Measurements from ENCODE around the gene PIK3R1.

PIK3R1 gene

DNA sequence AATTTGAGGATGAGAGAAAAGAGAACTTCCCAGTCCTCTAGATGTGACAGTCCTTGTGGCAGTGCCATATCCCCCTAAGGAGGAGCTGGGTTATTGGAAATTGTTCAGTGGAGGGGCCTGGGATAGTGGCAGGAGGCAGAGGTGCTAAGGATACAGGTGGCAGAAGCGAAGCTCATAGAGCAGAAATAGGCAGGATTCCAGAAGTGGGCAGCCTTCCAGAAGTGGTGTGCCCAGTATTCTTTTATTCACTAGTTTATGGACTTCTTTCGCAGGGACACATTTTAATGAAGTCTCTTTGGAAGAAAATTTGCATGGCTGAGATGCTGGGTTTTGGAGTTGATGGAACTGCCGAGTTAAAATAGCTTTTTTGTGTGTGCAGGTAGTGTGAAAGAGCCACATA, 6.8 kb downstream of the PIK3R1 start:
- H3K4me1 ChIP-seq (ENCODE audit: control insufficient read depth, insufficient read depth, low read length), result peaks cover 38% of the 10 kb centered on the region
- no peaks in the 10 kb centered on the region for H3K9me3 ChIP-seq (ENCODE audit: control insufficient read depth, low read length)
- H3K27me3 ChIP-seq (ENCODE audit: control insufficient read depth, insufficient read depth, low read length), result no peaks in the 10 kb centered on the region
- no peak overlapping the region for H3K9ac ChIP-seq (ENCODE audit: low read length)
- H3K4me3 ChIP-seq (ENCODE audit: low read length), result no peak overlapping the region
- no peaks in the 10 kb centered on the region for H3K36me3 ChIP-seq (ENCODE audit: control insufficient read depth, insufficient read depth, low read length)

DNA sequence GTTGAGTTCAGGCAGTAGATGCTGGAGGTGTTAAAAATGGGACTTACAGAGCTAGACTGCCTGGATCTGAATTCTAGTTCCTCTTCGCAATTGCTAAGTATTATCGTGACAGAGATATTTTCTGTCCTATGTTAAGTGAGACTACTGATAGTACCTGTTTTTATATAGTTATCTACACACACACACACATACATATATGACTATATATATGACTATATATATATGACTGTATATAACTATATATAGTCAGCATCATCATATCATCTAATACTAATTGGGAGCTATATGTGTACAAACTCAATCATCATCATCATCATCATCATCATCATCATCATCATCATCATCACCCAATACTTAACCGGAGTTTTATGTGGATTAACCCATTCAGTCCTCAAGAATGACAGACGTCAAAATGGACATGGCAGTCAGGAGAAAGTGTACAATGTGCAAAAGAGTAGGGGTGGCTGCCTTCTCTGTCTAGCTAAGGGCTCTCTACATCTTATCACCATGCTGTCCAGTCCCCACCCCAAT, 7.3 kb downstream of the PIK3R1 start:
- H3K27me3 ChIP-seq (ENCODE audit: control insufficient read depth, insufficient read depth, low read length), result no peaks in the 10 kb centered on the region
- no peak overlapping the region for H3K9ac ChIP-seq (ENCODE audit: low read length)
- H3K9me3 ChIP-seq (ENCODE audit: control insufficient read depth, low read length), result no peaks in the 10 kb centered on the region
- peaks cover 38% of the 10 kb centered on the region for H3K4me1 ChIP-seq (ENCODE audit: control insufficient read depth, insufficient read depth, low read length)
- H3K4me3 ChIP-seq (ENCODE audit: low read length), result no peak overlapping the region
- no peaks in the 10 kb centered on the region for H3K36me3 ChIP-seq (ENCODE audit: control insufficient read depth, insufficient read depth, low read length)

DNA sequence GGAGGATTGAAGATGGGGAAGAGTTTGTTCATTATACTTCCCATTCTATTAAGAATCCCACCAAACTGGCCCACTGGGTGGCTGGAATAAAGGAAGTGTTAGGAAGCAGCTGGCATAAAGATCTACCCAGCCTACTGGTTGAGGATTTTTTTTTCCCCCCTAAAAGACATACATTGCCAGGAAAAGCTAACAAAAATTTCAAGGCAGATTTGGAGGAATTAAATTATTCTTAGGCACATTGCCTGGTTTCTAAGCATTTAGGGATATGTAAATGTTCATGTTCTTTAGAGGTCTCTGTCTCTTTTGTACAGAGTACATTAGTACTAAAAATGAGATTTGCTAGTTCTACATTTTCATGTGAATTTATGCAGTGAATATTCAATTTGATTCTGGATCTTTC, 8.3 kb downstream of the PIK3R1 start:
- Histone ChIP-seq H3K9me3 (ENCODE audit: control insufficient read depth, low read length) (no peaks in the 10 kb centered on the region), H3K4me3 (ENCODE audit: low read length) (no peak overlapping the region), H3K36me3 (ENCODE audit: control insufficient read depth, insufficient read depth, low read length) (no peaks in the 10 kb centered on the region), H3K4me1 (ENCODE audit: control insufficient read depth, insufficient read depth, low read length) (peaks cover 38% of the 10 kb centered on the region), H3K27me3 (ENCODE audit: control insufficient read depth, insufficient read depth, low read length) (no peaks in the 10 kb centered on the region), H3K9ac (ENCODE audit: low read length) (no peak overlapping the region)

DNA sequence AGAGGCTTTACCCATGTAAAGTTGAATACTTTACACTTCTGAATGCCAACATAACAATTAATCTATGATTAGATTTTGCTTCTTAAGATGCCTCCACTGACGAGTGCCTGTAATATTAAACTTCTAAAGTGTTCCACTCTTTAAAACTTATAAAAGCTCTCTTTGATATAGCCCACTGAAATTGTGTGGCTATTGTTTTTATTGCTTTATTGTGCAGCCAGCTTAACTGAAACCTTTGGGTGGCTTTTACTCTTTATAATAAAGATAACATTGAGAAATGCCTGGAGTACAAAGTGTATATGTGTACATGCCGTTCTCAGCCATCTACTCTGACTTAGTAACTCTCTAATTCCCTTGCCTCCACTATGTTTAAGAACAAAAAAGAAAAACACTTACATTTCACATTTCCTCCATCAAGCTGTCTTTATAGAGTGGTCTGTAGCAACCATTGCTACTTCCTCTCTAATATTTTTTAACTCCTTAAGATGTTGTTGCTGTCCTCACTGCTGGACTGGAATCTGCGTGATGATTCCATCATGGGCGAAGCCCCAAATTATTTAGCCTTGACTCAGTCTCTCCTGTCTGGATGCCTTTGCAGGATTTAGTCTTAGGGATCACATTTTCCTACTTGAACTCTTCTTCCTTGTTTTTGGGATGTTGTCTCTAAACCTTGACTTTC, 9.1 kb downstream of the PIK3R1 start:
- Histone ChIP-seq H3K9me3 (ENCODE audit: control insufficient read depth, low read length) (no peaks in the 10 kb centered on the region), H3K9ac (ENCODE audit: low read length) (no peak overlapping the region), H3K4me3 (ENCODE audit: low read length) (no peak overlapping the region), H3K4me1 (ENCODE audit: control insufficient read depth, insufficient read depth, low read length) (peaks cover 32% of the 10 kb centered on the region), H3K36me3 (ENCODE audit: control insufficient read depth, insufficient read depth, low read length) (no peaks in the 10 kb centered on the region), H3K27me3 (ENCODE audit: control insufficient read depth, insufficient read depth, low read length) (no peaks in the 10 kb centered on the region)

DNA sequence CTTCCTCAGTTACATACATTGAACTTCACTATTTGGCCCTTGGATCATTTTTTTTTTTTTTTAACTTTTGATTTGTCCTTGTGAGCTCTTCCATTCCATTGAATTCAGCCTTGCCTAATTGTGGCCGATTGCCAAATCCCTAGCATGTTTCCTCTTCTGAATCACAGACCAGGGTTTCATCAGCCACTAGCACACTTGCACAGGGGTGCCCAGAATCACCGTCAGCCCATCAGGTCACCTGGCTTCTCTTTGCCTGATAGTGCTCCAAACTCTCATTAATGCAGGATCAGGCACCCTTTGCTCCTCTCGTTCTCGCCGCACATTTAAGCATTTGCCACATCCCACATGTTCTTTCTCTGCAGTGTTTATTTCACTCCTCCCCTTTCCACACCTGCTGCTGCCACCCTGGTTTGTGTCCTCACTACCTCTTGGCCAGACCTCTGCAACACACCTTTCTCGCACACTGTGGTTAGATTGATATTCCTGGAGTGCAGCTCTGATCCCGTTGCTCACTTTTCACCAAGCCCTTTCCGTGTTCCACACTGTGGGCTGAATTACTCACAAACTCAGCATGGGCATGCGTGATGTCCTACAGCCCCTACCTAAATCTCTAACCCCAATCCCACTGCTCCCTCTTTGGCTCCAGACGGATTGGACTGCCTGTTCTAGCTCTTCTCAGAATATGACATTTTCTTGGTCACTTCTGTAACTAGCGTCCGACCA, 9.8 kb downstream of the PIK3R1 start:
- Histone ChIP-seq H3K4me3 (ENCODE audit: low read length) (no peak overlapping the region), H3K27me3 (ENCODE audit: control insufficient read depth, insufficient read depth, low read length) (no peaks in the 10 kb centered on the region), H3K36me3 (ENCODE audit: control insufficient read depth, insufficient read depth, low read length) (no peaks in the 10 kb centered on the region), H3K9ac (ENCODE audit: low read length) (no peak overlapping the region), H3K4me1 (ENCODE audit: control insufficient read depth, insufficient read depth, low read length) (peaks cover 32% of the 10 kb centered on the region), H3K9me3 (ENCODE audit: control insufficient read depth, low read length) (no peaks in the 10 kb centered on the region)

DNA sequence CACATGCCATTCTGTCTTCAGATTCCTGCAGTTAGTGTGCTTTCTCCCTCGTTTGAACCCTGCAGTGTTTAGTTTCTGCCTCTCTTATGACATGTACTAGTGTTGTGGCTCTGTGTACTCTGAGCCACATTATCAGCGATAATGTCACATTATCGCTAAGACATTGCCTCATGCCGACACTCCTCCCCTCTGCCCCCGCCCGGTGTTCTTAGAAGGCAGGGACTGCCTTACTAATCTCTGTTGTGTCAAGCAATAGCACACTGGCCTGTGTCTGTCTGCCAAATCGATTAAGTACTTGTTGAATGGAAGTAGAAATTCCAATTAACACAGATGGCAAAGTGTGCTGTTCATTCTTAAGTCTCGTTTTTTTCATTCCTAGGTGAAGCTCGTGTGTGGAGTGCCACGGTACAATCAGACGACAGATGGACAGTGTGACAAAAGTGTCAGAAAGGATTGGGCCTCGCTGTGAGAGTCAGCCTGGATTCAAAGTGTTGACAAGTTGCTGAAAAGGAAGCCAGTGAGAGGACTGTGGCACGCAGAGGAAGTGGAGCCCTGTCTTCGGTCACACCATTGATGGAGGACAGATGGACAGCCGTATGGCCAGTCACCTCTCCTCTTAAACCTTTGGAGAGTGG, 10.5 kb downstream of the PIK3R1 start:
- H3K4me3 ChIP-seq (ENCODE audit: low read length), result no peak overlapping the region
- H3K4me1 ChIP-seq (ENCODE audit: control insufficient read depth, insufficient read depth, low read length), result peaks cover 32% of the 10 kb centered on the region
- H3K36me3 ChIP-seq (ENCODE audit: control insufficient read depth, insufficient read depth, low read length), result no peaks in the 10 kb centered on the region
- no peaks in the 10 kb centered on the region for H3K9me3 ChIP-seq (ENCODE audit: control insufficient read depth, low read length)
- H3K27me3 ChIP-seq (ENCODE audit: control insufficient read depth, insufficient read depth, low read length), result no peaks in the 10 kb centered on the region
- no peak overlapping the region for H3K9ac ChIP-seq (ENCODE audit: low read length)

DNA sequence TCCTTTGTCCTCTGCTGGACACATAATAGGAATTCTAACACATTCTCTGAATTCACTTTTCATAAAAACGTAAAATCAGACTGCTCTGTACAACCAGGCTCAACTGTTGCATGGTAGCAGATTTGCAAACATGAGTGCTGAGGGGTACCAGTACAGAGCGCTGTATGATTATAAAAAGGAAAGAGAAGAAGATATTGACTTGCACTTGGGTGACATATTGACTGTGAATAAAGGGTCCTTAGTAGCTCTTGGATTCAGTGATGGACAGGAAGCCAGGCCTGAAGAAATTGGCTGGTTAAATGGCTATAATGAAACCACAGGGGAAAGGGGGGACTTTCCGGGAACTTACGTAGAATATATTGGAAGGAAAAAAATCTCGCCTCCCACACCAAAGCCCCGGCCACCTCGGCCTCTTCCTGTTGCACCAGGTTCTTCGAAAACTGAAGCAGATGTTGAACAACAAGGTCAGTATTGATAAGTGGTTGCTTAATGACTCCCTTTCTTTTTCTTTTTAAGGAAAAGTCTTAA, 11.1 kb downstream of the PIK3R1 start:
- peaks cover 32% of the 10 kb centered on the region for H3K4me1 ChIP-seq (ENCODE audit: control insufficient read depth, insufficient read depth, low read length)
- H3K9ac ChIP-seq (ENCODE audit: low read length), result no peak overlapping the region
- H3K27me3 ChIP-seq (ENCODE audit: control insufficient read depth, insufficient read depth, low read length), result no peaks in the 10 kb centered on the region
- no peaks in the 10 kb centered on the region for H3K36me3 ChIP-seq (ENCODE audit: control insufficient read depth, insufficient read depth, low read length)
- no peak overlapping the region for H3K4me3 ChIP-seq (ENCODE audit: low read length)
- no peaks in the 10 kb centered on the region for H3K9me3 ChIP-seq (ENCODE audit: control insufficient read depth, low read length)

DNA sequence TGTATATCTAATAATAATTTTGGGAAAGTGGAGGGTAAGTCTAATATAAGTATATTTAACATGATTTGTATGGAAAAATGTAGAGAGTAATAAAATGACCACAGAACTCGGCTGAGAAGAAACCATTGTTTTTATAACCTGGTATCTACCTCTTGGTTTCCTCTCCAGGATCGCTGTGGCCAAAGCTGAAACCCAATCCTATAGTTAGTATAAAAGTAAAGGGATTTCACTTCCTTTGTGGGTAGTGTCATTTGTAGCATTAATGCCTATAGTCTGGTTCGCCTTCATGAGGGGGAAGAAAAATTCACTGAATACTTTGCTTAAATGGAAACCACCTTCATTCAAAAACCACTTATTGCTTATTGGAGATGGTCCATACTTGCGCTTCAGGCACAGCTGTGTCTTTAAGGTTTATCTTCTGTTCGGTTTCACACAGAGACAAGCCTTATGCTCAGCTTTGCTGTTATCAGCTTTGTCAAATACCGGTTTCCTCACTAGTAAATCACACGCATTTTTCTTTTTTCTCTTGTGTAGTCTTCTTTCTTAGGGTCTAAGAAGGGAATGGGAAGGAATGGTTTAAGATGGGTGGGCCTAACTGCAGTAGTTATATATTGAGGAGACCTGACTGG, 12.1 kb downstream of the PIK3R1 start:
- Histone ChIP-seq H3K9me3 (ENCODE audit: control insufficient read depth, low read length) (no peaks in the 10 kb centered on the region), H3K9ac (ENCODE audit: low read length) (no peak overlapping the region), H3K27me3 (ENCODE audit: control insufficient read depth, insufficient read depth, low read length) (no peaks in the 10 kb centered on the region), H3K4me3 (ENCODE audit: low read length) (no peak overlapping the region), H3K4me1 (ENCODE audit: control insufficient read depth, insufficient read depth, low read length) (peaks cover 32% of the 10 kb centered on the region), H3K36me3 (ENCODE audit: control insufficient read depth, insufficient read depth, low read length) (no peaks in the 10 kb centered on the region)

DNA sequence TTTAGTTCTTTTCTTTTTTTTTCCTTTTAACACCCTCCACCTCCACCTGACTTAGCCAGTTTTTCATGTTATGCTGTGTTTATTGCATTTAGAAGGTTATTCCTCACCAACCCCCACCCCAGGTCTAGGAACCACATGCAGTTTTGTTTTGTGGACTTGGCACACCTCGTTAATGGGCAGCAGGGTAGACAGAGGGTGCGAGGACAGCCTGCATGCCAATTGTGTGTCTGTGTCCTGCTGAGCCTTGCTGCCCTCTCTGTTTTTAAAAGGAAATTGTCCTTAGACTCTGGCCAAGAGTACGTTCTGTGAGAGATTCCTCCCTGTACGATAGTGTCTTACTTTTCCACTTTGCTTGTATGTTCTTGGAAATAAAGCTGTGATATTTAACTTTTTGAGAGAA, 13.9 kb downstream of the PIK3R1 start:
- H3K4me3 ChIP-seq (ENCODE audit: low read length), result no peak overlapping the region
- H3K9me3 ChIP-seq (ENCODE audit: control insufficient read depth, low read length), result no peaks in the 10 kb centered on the region

DNA sequence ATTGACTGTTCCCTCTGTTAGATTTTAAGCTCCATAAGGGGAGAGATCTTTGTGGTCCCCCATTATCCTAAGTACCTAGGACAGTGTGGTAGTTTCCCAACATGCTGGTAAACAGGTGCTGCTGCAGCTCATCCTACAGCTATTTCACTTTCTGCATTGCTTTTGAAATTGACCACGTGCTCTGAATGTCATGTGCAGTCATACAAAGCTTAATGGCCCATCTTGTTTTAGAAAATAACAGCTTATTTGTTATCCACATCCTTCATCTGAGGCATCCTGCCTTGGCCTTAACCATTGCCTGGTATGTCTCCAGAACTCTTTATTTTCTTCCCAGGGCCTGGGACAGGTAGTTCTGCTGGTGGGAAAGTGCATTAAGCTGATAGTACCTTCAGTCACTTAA, 14.7 kb downstream of the PIK3R1 start:
- no peaks in the 10 kb centered on the region for H3K9me3 ChIP-seq (ENCODE audit: control insufficient read depth, low read length)
- no peak overlapping the region for H3K9ac ChIP-seq (ENCODE audit: low read length)
- H3K36me3 ChIP-seq (ENCODE audit: control insufficient read depth, insufficient read depth, low read length), result no peaks in the 10 kb centered on the region
- peaks cover 12% of the 10 kb centered on the region for H3K4me1 ChIP-seq (ENCODE audit: control insufficient read depth, insufficient read depth, low read length)
- H3K4me3 ChIP-seq (ENCODE audit: low read length), result no peak overlapping the region
- no peaks in the 10 kb centered on the region for H3K27me3 ChIP-seq (ENCODE audit: control insufficient read depth, insufficient read depth, low read length)

More for the DNA sequence above, 13.9 kb downstream of the PIK3R1 start:
- H3K4me1 ChIP-seq (ENCODE audit: control insufficient read depth, insufficient read depth, low read length), result peaks cover 20% of the 10 kb centered on the region
- H3K36me3 ChIP-seq (ENCODE audit: control insufficient read depth, insufficient read depth, low read length), result no peaks in the 10 kb centered on the region
- H3K9ac ChIP-seq (ENCODE audit: low read length), result no peak overlapping the region
- H3K27me3 ChIP-seq (ENCODE audit: control insufficient read depth, insufficient read depth, low read length), result no peaks in the 10 kb centered on the region

DNA sequence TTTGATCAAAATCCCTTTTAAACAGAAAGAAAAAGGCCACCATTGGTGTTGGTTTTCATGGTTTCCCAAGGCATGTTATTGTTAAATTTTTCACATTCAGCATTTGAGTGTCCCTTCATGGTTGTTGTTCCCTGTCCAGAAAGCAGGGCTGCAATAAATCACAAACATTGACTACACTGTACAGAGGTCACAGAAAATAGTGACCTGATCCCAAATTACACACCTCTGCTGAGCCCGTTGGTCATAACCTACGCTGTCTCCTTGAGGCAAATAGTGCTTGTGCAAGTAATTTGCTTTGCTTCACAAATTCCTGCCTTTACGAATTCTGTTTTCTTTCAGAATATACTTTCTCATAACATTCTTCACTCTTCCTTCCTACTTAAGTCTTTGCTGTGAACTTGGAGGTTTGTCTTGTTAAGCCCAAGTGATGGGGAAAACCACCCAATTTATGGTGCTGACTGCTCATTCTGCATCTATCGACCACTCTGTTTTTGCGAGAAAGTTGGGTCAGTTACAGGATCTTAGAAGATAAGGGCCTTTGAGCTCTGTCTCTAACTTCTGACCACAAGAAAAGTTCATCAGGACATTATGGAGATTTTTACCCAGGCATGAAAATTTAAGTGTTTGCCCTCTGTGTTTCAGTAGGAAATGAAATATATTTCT, 16.0 kb downstream of the PIK3R1 start:
- Histone ChIP-seq H3K9ac (ENCODE audit: low read length) (no peak overlapping the region), H3K27me3 (ENCODE audit: control insufficient read depth, insufficient read depth, low read length) (no peaks in the 10 kb centered on the region), H3K4me3 (ENCODE audit: low read length) (no peak overlapping the region), H3K4me1 (ENCODE audit: control insufficient read depth, insufficient read depth, low read length) (peaks cover 1% of the 10 kb centered on the region), H3K9me3 (ENCODE audit: control insufficient read depth, low read length) (no peaks in the 10 kb centered on the region), H3K36me3 (ENCODE audit: control insufficient read depth, insufficient read depth, low read length) (no peaks in the 10 kb centered on the region)

Data from mucosa of stomach (tissue), 1 donor.